Left cardiac atrium (tissue), 4 donors: ENCODE results near the gene NEGR1. TPM values are rescaled to one million over a fixed set of nuclear protein-coding genes. Genes with fewer than 3 reads are reported as not detected.
A peak's percentile ranks its signal among the peaks of the same experiment; 100 is the strongest.
"Not testable (repeated sequence)": the region's sequence is repeated elsewhere in the genome, so short reads cannot be mapped to it uniquely, and the experiment has no call there.

Experiments used
- ATAC-seq, 2 donors: fragments of 200-7000 bp; cut with Tn5 transposase; one replicate each; pipeline ENCODE4 v1.9.1; 2020; ENCODE audit warnings: mild to moderate bottlenecking in 2 of 2, moderate library complexity in 2 of 2
- DNase-seq: peaks from one replicate; pipeline ENCODE4 v3.0.0-alpha.2; 2020
- intact Hi-C, 2 donors: fragments of 100-400 bp; cut with DNase I; formaldehyde crosslinking; loops; one replicate each; pipeline versions ENCODE4 v1.14.1 to v1.15.1; 2022 to 2023
- total RNA-seq, 2 donors: library from RNA; stranded (reverse); fragmentation: NEBNext Ultra II Directional; extraction: Animal tissue kit (Norgen Biotek cat#: 25700); gene quantifications; one replicate each; pipeline ENCODE4 v1.2.1, GENCODE V29; 2021
- donor health status: DM: no; HTN: yes; CAD: no.
- donor health status: DM: no; HTN: yes; CAD: no; lungs with severe emphysema.
- donor health status: DM: yes; HTN: yes; CAD: no.
- donor health status: Dilated cardiomyopathy.

NEGR1 gene
- total RNA-seq, 2 donors from 2014 or later = 18.8 to 22.4 TPM

GRCh38 chr1:71916894-71917293 lies 365.4 kb downstream of the NEGR1 start:
- ATAC-seq (no peak), DNase-seq (no peak)
- intact Hi-C loops = no loop called here

DNA sequence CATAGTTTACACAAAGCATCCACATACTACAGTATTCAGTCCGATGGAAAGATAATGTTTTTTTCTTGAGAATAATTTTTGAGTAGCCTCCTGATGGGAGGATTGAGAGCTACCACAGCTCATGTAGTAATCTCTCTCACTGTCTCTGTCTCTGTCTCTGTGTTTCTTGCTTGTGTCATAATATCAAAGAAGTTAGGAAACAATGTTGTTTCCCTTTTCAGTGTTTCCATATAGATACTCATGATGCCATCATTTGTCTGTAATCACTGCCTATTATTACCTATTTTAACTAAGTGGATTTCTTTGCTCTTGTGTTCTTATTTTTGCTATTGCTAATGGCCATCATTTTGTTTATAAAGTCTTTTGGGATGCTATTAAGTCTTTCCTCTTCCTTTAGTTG lies 367.7 kb downstream of the NEGR1 start:
- no peak for DNase-seq
- intact Hi-C loops = no loop called here
- ATAC-seq = no peak

- ATAC-seq (no peak), DNase-seq (no peak)
- intact Hi-C loops = no loop called here
Measured at GRCh38 chr1:71908871-71909390, 373.4 kb downstream of the NEGR1 start.

- no peak for DNase-seq
- intact Hi-C loops = no loop called here
- ATAC-seq = no peak
Measured at GRCh38 chr1:71908303-71908702, 374.0 kb downstream of the NEGR1 start.

DNA sequence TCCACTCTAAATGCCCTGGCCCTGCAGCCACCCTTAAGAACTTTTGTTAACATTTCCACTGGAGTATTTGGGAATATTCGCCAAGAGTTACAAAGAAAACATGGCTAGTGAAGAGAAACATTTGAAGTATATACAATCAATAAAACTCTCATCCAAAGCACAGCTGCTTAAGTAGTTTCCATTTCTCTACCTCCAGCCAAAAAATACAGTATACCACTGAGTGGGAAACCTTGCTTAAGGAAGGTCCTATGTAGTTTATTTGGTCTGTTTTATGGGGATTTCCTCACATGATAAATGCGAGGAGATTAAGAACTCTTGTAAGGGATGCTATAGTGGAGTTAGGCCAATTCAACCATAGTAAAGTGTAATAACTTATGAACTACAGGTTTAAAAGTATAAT lies 382.5 kb downstream of the NEGR1 start:
- no peak for DNase-seq
- intact Hi-C loops = no loop called here
- no peak for ATAC-seq

GRCh38 chr1:71888166-71888565 lies 394.2 kb downstream of the NEGR1 start:
- DNase-seq, intact Hi-C loops, ATAC-seq: not testable (repeated sequence)

- intact Hi-C loops = no loop called here
- no peak for ATAC-seq
- DNase-seq = no peak
Measured at GRCh38 chr1:71885171-71885570, 397.2 kb downstream of the NEGR1 start.

GRCh38 chr1:71882637-71883036 lies 399.7 kb downstream of the NEGR1 start:
- DNase-seq (no peak), ATAC-seq (no peak)
- intact Hi-C loops = no loop called here

GRCh38 chr1:71882226-71882625 lies 400.1 kb downstream of the NEGR1 start:
- ATAC-seq (no peak), DNase-seq (no peak)
- intact Hi-C loops = no loop called here

- ATAC-seq (no peak), DNase-seq (no peak)
- intact Hi-C loops = no loop called here
Measured at GRCh38 chr1:71881611-71882010, 400.7 kb downstream of the NEGR1 start.

DNA sequence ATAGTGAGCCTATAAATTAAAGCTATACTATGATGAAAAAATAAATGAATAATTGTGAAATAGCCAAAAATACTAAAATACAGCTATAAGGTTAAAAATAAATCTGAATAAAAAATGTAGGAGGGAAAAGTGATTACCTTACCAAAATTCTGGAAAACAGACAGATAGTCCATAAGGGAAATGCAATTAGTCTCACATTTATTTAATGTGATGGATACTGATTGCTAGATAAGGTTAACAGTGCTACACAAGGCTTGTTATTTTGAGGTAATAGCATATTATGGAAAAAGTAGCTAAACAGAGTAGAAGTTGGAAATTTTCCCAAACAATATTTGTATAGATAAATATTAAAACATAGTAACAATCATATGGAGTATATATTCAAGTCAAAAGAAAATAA lies 413.0 kb downstream of the NEGR1 start:
- intact Hi-C loops = no loop called here
- DNase-seq = no peak

DNA sequence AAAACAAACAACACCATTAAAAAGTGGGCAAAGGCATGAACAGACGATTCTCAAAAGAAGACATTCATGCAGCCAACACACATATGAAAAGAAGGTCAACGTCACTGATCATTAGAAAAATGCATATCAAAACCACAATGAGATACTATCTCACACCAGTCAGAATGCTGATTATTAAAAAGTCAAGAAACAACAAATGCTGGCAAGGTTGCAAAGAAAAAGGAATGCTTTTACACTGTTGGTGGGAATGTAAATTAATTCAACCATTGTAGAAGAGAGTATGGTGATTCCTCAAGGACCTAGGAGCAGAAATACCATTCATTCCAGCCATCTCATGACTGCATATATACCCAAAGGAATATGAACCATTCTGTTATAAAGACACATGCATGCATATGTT lies 419.6 kb downstream of the NEGR1 start:
- no peak for DNase-seq
- intact Hi-C loops = no loop called here
- ATAC-seq = no peak

More for the DNA sequence above, 413.0 kb downstream of the NEGR1 start:
- no peak for ATAC-seq

DNA sequence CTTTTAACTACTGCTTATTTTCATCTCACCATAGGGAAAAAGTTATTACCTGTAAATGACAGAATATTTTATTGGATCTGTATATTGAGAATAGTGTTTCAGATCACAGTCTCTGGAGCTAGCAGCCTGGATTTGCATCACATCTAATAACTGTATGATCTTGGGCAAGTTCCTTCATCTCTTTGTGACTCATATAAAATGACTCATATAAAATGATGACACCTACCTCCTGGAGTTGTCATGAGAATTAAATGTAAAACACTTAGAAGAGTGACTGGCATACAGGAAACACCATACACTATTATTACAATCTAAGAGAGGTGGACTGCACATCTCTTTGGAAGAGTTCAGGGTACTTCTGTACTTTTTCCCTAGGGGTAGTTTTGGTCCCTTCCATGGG lies 421.3 kb downstream of the NEGR1 start:
- intact Hi-C loops = no loop called here
- DNase-seq (no peak), ATAC-seq (peak in 1 of 2 donors; percentile 40)

DNA sequence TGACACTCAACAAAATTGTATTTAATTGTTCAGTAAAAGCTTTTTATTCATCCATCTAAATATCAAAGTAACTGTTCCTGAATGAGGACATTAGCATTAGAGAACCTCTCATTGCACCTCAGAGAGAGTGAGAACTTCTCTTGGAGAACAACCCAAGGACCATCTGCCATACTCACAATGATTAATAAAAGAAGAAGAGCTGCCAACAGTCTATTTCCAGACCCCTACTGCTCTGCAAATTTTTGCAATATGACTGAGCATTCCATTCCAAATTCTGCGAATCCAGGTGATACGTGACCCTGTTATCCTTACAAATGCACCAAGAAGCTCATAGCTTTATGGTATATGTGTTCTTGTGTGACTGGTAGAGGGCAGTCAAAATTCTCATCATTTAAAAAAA lies 422.5 kb downstream of the NEGR1 start:
- intact Hi-C loops = no loop called here
- ATAC-seq = no peak
- DNase-seq = no peak

DNA sequence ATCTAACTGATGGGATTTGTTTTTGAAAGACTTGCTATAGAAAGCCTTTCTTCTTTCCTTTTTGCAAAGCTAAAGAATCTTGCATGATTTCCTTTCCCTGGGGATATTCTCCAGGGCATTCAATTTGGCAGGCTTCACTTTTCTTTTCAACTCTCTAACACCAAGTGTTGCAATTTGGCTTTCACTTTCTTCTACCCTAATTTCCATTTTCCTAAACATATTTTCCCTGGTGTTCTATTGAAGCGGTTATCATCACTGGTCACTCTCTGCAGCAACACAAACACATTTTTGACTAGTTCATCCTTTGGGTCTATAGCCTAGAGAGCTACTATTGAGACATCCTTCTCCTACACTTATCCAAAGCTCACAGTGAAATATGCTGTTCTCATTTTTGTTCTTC lies 424.5 kb downstream of the NEGR1 start:
- ATAC-seq (peak in 1 of 2 donors; percentile 63), DNase-seq (no peak)
- intact Hi-C loops = no loop called here

DNA sequence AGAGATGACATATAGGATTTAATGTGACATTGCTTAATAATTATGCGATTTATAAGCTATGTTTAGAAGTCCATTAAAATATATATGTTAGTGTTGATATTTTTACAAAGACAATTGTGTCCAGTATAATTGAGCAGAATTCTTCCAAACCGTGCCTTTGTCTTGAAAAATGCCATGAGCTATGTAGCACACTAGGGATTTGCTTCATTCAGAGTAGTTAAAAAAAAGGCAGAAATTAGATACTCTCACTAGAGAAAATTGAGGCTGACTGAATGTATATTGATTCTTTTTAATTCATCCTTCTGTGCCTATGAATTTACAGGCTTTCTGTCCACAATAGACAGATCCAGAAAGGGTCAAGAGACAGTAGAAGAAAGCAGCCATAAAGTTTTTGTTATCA lies 429.0 kb downstream of the NEGR1 start:
- no peak for DNase-seq
- intact Hi-C loops = no loop called here
- no peak for ATAC-seq

GRCh38 chr1:71850936-71851335 lies 431.4 kb downstream of the NEGR1 start:
- peak; percentile 63 to 67 for ATAC-seq
- intact Hi-C loops = no loop called here
- peak; percentile 19 for DNase-seq

GRCh38 chr1:71850515-71850914 lies 431.8 kb downstream of the NEGR1 start:
- no peak for ATAC-seq
- DNase-seq = no peak
- intact Hi-C loops = no loop called here

- ATAC-seq (no peak), DNase-seq (no peak)
- intact Hi-C loops = no loop called here
Measured at GRCh38 chr1:71843012-71843411, 439.3 kb downstream of the NEGR1 start.

GRCh38 chr1:71839876-71840275 lies 442.5 kb downstream of the NEGR1 start:
- ATAC-seq (no peak), DNase-seq (no peak)
- intact Hi-C loops = no loop called here

GRCh38 chr1:71836904-71837303 lies 445.4 kb downstream of the NEGR1 start:
- DNase-seq (no peak), ATAC-seq (no peak)
- intact Hi-C loops = no loop called here

- DNase-seq (no peak), ATAC-seq (no peak)
- intact Hi-C loops = no loop called here
Measured at GRCh38 chr1:71835442-71835813, 446.9 kb downstream of the NEGR1 start.
